ENCODE results near the gene ERBB2.

DNA sequence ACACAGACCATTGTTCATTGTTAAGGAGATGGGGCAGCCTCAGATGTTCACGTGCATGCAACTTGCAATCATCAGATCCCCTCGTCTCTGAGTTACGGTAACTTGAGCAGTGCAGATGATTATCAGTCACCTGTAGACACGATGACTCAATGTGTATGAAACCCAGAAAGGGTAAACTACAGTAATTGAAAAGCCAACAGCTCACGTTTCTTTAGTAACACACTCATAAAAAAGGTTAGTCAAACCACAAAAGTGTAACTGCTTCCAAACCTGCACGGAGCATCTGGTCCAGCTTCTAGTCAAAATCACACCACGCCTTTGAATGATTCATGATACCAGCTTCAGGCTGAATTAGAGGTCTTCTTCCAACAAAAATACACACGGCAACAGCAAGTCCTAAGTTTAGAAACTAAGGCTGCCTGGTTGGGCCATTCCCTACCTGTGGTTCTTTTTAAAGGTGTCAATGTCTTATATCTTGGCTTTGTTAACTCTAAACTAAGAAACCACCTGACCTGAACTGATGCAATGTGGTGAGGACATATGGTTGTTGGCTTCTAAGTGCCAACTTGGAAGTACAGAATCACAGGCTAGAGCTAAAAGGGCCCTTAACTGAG is 70.2 kb downstream of the ERBB2 start:
- no peak for TF ChIP-seq EZH2 (IDR thresholded peaks at IDR 0.05)
- TF ChIP-seq, protein P1, sequence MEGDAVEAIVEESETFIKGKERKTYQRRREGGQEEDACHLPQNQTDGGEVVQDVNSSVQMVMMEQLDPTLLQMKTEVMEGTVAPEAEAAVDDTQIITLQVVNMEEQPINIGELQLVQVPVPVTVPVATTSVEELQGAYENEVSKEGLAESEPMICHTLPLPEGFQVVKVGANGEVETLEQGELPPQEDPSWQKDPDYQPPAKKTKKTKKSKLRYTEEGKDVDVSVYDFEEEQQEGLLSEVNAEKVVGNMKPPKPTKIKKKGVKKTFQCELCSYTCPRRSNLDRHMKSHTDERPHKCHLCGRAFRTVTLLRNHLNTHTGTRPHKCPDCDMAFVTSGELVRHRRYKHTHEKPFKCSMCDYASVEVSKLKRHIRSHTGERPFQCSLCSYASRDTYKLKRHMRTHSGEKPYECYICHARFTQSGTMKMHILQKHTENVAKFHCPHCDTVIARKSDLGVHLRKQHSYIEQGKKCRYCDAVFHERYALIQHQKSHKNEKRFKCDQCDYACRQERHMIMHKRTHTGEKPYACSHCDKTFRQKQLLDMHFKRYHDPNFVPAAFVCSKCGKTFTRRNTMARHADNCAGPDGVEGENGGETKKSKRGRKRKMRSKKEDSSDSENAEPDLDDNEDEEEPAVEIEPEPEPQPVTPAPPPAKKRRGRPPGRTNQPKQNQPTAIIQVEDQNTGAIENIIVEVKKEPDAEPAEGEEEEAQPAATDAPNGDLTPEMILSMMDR (IDR thresholded peaks at IDR 0.05), result no peak
- no peak for TF ChIP-seq EZH2phosphoT487 (IDR thresholded peaks at IDR 0.05)

Measured in neural progenitor cell (in vitro differentiated cells).